B cell (primary cell): ENCODE measurements around the gene KRT4. TPM values are rescaled to one million over a fixed set of nuclear protein-coding genes. Genes with fewer than 3 reads are reported as not detected.

Source experiments
- ATAC-seq: fragments of 200-7000 bp; cut with Tn5 transposase; one replicate; pipeline ENCODE4 v1.10.0; 2021; ENCODE audit warnings: low read depth, mild to moderate bottlenecking, moderate number of reproducible peaks, moderate library complexity
- CTCF ChIA-PET: fragments of 350-600 bp; sonication (Branson Sonifier 250); formaldehyde crosslinking; loops from one replicate; lab custom pipeline; 2021; ENCODE audit warnings: antibody characterized with exemption, inconsistent platforms; lab: Charles Lee
- POLR2A ChIA-PET: fragments of 350-600 bp; sonication (Branson Sonifier 250); formaldehyde crosslinking; loops from one replicate; lab custom pipeline; 2021; ENCODE audit warnings: antibody characterized with exemption; lab: Charles Lee
- DNase-seq: peaks from one replicate; pipeline ENCODE4 v3.0.0; 2013
- H2AFZ ChIP-seq: 2 replicates; pipeline ENCODE4 v1.6.1; 2012; ENCODE audit warnings: mild to moderate bottlenecking, low read depth, low read length; ENCODE audit not compliant: insufficient read depth, poor library complexity, severe bottlenecking
- H3K27ac ChIP-seq, 2 donors: 1 replicate in 1 of 2; 2 replicates in 1 of 2; pipeline ENCODE4 v1.5.1; 2012 to 2013; ENCODE audit warnings: low read length in 2 of 2, mild to moderate bottlenecking in 2 of 2, moderate library complexity in 1 of 2
- H3K27me3 ChIP-seq, 4 experiments: fragments of 200-600 bp in 1 of 4; sonication (generic) in 1 of 4; replicated peaks in 1 of 4; 1 replicate in 2 of 4; 2 replicates in 2 of 4; pipeline versions ENCODE4 v1.6.1 to v1.7.0; 2013 to 2016; ENCODE audit warnings: low read length in 3 of 4, mild to moderate bottlenecking in 2 of 4, mixed read lengths in 1 of 4, moderate library complexity in 1 of 4; ENCODE audit not compliant: insufficient read depth in 4 of 4, control insufficient read depth in 3 of 4; ENCODE audit errors: control extremely low read depth in 1 of 4
- H3K36me3 ChIP-seq, 2 experiments: replicated peaks in 1 of 2; 1 replicate in 1 of 2; 2 replicates in 1 of 2; pipeline versions ENCODE4 v1.6.1 to v1.7.1; 2013; ENCODE audit warnings: low read length in 1 of 2; ENCODE audit not compliant: insufficient read depth in 2 of 2, control insufficient read depth in 1 of 2; ENCODE audit errors: control extremely low read depth in 1 of 2, extremely low read depth in 1 of 2
- H3K4me1 ChIP-seq, 2 donors: fragments of 200-600 bp in 1 of 2; sonication (generic) in 1 of 2; 1 replicate in 1 of 2; 2 replicates in 1 of 2; pipeline versions ENCODE4 v1.5.1 to v1.6.1; 2013 to 2017; ENCODE audit warnings: low read length in 2 of 2; ENCODE audit not compliant: control insufficient read depth in 2 of 2, insufficient read depth in 2 of 2
- H3K4me2 ChIP-seq: replicated peaks from 2 replicates; pipeline ENCODE3; 2012; ENCODE audit warnings: mild to moderate bottlenecking, low read depth, low read length; ENCODE audit not compliant: poor library complexity, severe bottlenecking
- H3K4me3 ChIP-seq, 5 experiments: fragments of 200-600 bp in 1 of 5; sonication (generic) in 1 of 5; 1 replicate in 3 of 5; 2 replicates in 2 of 5; pipeline versions ENCODE4 v1.5.1 to v1.7.0; 2011 to 2016; ENCODE audit warnings: low read length in 4 of 5, mild to moderate bottlenecking in 4 of 5, low read depth in 2 of 5, control low read depth in 1 of 5, moderate library complexity in 1 of 5; ENCODE audit not compliant: insufficient read depth in 1 of 5; ENCODE audit errors: control extremely low read depth in 1 of 5, extremely low read depth in 1 of 5
- H3K79me2 ChIP-seq: fragments of 200-600 bp; sonication (generic); one replicate; pipeline ENCODE4 v1.6.0; 2016; ENCODE audit warnings: low read length; ENCODE audit not compliant: control insufficient read depth, insufficient read depth
- H3K9ac ChIP-seq: fragments of 200-600 bp; sonication (generic); 2 replicates; pipeline ENCODE4 v1.6.1; 2017; ENCODE audit warnings: mild to moderate bottlenecking, low read length, moderate library complexity
- H3K9me3 ChIP-seq, 3 donors: one replicate each; pipeline versions ENCODE4 v1.6.1 to v1.7.1; 2013; ENCODE audit warnings: low read length in 2 of 3; ENCODE audit not compliant: control insufficient read depth in 2 of 3, insufficient read depth in 1 of 3; ENCODE audit errors: control extremely low read depth in 1 of 3
- H4K20me1 ChIP-seq: 2 replicates; pipeline ENCODE4 v1.6.0; 2012; ENCODE audit warnings: mild to moderate bottlenecking, low read length; ENCODE audit not compliant: insufficient read depth, control insufficient read depth, poor library complexity, severe bottlenecking
- H3K27ac Mint-ChIP-seq: one replicate; pipeline ENCODE4 v1.8.0; 2021; ENCODE audit warnings: mixed read lengths
- H3K27me3 Mint-ChIP-seq: one replicate; pipeline ENCODE4 v1.8.0; 2021; ENCODE audit warnings: mixed read lengths
- H3K4me1 Mint-ChIP-seq: one replicate; pipeline ENCODE4 v1.8.0; 2021; ENCODE audit warnings: mixed read lengths
- H3K4me3 Mint-ChIP-seq: one replicate; pipeline ENCODE4 v1.8.0; 2021; ENCODE audit warnings: mixed read lengths
- H3K9me3 Mint-ChIP-seq: one replicate; pipeline ENCODE4 v1.8.0; 2022; ENCODE audit warnings: mixed read lengths; ENCODE audit not compliant: insufficient read depth
- CTCF ChIP-seq: fragments of 200-600 bp; IDR thresholded peaks from one replicate; pipeline ENCODE4 v1.8.0; 2022; ENCODE audit warnings: antibody characterized with exemption, mild to moderate bottlenecking
- EZH2 ChIP-seq: IDR thresholded peaks from 2 replicates; pipeline ENCODE4 v1.6.1; 2012; ENCODE audit warnings: borderline replicate concordance, low read depth, mild to moderate bottlenecking, moderate library complexity, low read length; ENCODE audit not compliant: insufficient read depth, poor library complexity, severe bottlenecking
- WGBS: methylation state at CpG from one replicate; pipeline ENCODE4 v1.1.5; 2013; ENCODE audit warnings: missing lambda C conversion rate; ENCODE audit not compliant: insufficient coverage; 5-methylcytosine and 5-hydroxymethylcytosine counted together
- intact Hi-C: fragments of 100-400 bp; cut with micrococcal nuclease; formaldehyde crosslinking; loops from one replicate; pipeline ENCODE4 v1.10.0; 2022
- polyA plus RNA-seq: library from polyadenylated mRNA; depleted of rRNA; stranded (reverse); fragments of >200 nt; gene quantifications from 2 replicates; pipeline ENCODE4 v1.2.3, GENCODE V29; 2012
- total RNA-seq, 2 donors: library from RNA; stranded (reverse); fragments of 120-200 nt in 1 of 2; gene quantifications; 1 replicate in 1 of 2; 2 replicates in 1 of 2; pipeline versions ENCODE4 v1.2.3 to v1.2.4, GENCODE V29; 2013 to 2022

KRT4 gene
- total and polyA plus RNA-seq, 2 donors (not counting 1 experiment from before 2014, with no cell fraction given): not detected

GRCh38 chr12:52839436-52840105 lies 25.7 kb upstream of the KRT4 start:
- intact Hi-C loops: no loop called here
- Mint-ChIP-seq H3K27ac (no peak overlapping the region), H3K4me3 (no peak overlapping the region), H3K4me1 (no peaks in the 10 kb centered on the region), H3K9me3 (no peaks in the 10 kb centered on the region), H3K27me3 (peaks cover 53% of the 10 kb centered on the region)
- no peak overlapping the region for H3K4me2 ChIP-seq
- WGBS: 85% methylated on average over 16 of the region's 18 CpGs
- TF ChIP-seq CTCF: no peak
- TF ChIP-seq EZH2: no peak
- no peak overlapping the region for H3K9ac ChIP-seq
- no peak overlapping the region for H3K4me3 ChIP-seq
- H3K27me3 ChIP-seq: peaks cover 0 to 3% (median 0%) of the 10 kb centered on the region in 4 experiments
- CTCF ChIA-PET: no interaction called here
- no peaks in the 10 kb centered on the region for H4K20me1 ChIP-seq
- no peak overlapping the region for H3K27ac ChIP-seq
- POLR2A ChIA-PET: no interaction called here
- no peaks in the 10 kb centered on the region for H3K9me3 ChIP-seq
- H2AFZ ChIP-seq: no peak overlapping the region
- DNase-seq (no peak), ATAC-seq (no peak)
- no peaks in the 10 kb centered on the region for H3K4me1 ChIP-seq
- H3K79me2 ChIP-seq: no peaks in the 10 kb centered on the region
- H3K36me3 ChIP-seq: no peaks in the 10 kb centered on the region

DNA sequence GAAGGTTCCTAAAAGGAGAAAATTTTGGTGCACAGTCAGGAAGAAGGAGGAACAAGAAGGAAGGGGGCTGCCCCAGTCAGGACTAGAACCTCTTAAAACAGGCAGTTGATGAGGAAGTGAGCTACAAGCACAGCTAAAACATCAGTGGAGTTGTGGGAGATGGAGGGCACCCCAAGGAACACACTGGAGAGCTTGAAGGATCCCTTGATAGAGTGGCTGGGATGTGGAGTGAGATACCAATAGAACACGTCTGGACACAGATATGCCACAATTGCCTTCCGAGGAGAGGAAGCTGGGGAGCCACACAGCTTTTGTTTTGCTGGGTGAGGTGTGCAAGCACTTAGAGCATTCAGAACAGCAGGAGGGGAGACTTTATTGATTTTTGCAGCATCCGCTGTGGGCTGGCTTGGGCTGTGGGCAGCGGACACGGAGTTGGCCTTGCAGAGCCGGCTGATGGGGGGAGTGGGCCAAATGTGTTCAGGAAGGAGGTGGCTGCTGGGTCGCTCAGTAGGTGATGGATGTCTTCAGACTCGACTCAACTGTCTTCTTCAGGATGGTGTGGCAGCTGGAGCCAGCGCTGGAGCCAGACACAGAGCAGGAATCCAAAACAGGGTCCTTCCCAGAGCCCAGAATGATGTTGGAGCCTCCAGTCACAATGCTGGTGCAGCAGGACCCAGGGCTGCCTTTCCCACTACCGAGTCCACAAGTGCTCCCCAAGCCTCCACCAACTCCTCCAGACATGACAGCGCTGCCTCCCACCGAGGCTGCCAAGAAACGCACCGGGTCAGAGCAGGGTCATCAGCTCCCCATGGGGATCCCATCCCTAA lies 24.9 kb upstream of the KRT4 start:
- DNase-seq (no peak), ATAC-seq (no peak)
- no peak for TF ChIP-seq EZH2
- no peak for TF ChIP-seq CTCF
- Histone ChIP-seq H3K4me1 (no peaks in the 10 kb centered on the region), H3K27me3 (peaks cover 0 to 3% (median 0%) of the 10 kb centered on the region in 4 experiments), H3K36me3 (no peaks in the 10 kb centered on the region), H3K4me2 (no peak overlapping the region), H3K4me3 (no peak overlapping the region), H3K9ac (no peak overlapping the region), H3K27ac (no peak overlapping the region), H3K9me3 (no peaks in the 10 kb centered on the region), H2AFZ (no peak overlapping the region), H4K20me1 (no peaks in the 10 kb centered on the region), H3K79me2 (no peaks in the 10 kb centered on the region)
- POLR2A ChIA-PET: no interaction called here
- no peak overlapping the region for H3K4me3 Mint-ChIP-seq
- intact Hi-C loops: no loop called here
- H3K4me1 Mint-ChIP-seq: no peaks in the 10 kb centered on the region
- no peaks in the 10 kb centered on the region for H3K9me3 Mint-ChIP-seq
- CTCF ChIA-PET: no interaction called here
- peaks cover 53% of the 10 kb centered on the region for H3K27me3 Mint-ChIP-seq
- H3K27ac Mint-ChIP-seq: no peak overlapping the region
- WGBS: 58% methylated on average over 12 of the region's 14 CpGs
